Measurements from ENCODE around the gene LRTM2.

LRTM2 gene

DNA sequence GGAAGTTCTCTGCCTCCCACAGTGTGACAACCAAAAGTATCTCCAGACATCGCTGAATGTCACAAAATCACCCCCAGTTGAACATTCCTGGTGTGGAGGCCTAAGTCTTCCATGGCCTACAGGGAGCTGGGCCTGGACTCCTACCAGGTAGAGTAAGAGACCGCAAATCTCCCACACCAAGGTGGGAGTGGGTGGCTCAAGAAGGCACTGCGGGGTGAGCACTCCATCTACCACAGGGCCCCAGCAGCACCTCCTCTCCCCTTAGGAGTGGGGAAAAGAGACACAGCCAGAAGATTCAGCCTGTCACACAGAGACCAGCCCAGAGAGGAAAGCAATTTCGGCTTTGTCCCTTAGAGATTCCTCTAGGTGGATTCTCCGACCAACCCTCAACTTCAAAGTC lies 25.5 kb downstream of the LRTM2 start:
- H3K4me1 Mint-ChIP-seq (ENCODE audit: low read depth) = no peaks in the 10 kb centered on the region

DNA sequence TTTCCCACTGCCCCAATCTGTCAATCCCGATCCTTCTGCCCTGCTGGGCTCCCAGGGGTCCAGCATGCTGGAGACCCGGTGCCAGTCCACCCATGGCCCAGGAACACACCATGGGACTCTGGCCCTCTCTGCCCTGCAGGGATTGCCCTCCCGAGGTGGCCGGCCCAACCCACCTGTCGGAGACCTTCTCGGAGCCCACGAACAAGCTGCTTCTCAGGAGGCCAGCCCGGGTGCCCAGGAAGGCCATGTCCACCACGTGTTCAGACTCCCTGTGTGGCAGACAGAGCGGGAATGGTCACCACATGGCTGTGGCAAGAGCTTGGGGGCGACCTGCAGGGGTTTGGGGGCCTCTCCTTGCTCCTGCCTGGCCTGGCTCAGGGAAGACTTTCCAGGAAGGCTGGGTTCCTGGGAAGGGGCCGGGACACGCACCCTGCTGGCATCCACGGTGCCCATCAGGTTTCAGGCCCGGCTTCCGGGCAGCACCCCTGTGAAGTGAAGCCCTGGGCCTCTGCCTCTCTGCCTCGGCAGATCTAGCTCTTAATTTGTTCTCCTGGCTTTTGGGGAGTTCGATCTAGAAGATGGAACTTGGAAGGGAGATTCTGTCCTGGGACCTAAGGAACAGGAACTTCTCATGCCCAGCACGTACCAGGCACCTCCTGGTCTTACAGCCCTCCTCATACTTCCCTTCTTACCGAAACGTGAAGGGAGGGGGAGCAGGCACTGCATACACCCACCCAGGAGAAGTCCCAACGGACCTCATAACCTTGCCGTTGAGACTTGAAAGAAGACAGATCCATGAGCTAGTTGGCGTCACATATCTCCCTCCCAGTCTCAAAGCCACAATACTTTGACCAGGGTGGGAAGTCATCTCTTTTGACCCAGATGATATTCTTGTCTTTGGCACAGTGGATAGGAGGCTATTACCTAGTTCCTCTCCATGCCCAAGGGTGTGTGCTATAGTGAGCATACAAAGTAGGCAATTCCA lies 26.3 kb downstream of the LRTM2 start:
- no peak overlapping the region for H3K4me3 Mint-ChIP-seq
- no peak overlapping the region for H3K27ac Mint-ChIP-seq
- H3K4me1 Mint-ChIP-seq (ENCODE audit: low read depth) = no peaks in the 10 kb centered on the region
- H3K9me3 Mint-ChIP-seq = no peaks in the 10 kb centered on the region
- H3K36me3 Mint-ChIP-seq (ENCODE audit: low read depth) = no peaks in the 10 kb centered on the region
- peaks cover 7% of the 10 kb centered on the region for H3K27me3 Mint-ChIP-seq (ENCODE audit: low read depth)

More for the DNA sequence above, 25.5 kb downstream of the LRTM2 start:
- Mint-ChIP-seq H3K27ac (no peak overlapping the region), H3K36me3 (ENCODE audit: low read depth) (no peaks in the 10 kb centered on the region), H3K9me3 (no peaks in the 10 kb centered on the region), H3K4me3 (no peak overlapping the region), H3K27me3 (ENCODE audit: low read depth) (no peaks in the 10 kb centered on the region)

DNA sequence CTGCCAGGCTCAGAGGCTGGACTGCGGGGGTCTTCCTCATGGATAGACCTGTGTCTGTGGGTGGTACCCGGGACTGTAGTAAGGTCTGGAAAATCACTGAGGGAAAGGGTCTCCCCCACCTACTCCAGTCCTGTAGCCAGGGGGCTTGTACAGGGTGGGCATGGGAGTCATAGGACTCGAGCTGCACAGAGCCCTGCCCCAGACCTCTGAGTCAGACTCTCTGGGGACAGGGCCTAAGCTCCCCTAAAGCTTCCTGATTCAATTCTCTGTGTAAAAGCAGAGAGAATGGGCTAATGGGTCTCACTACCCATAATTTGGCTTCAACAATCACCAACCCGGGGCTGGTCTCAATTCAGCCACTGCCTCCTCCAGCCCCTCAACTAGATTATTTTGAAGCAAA lies 27.0 kb downstream of the LRTM2 start:
- Mint-ChIP-seq H3K36me3 (ENCODE audit: low read depth) (no peaks in the 10 kb centered on the region), H3K4me3 (no peak overlapping the region), H3K4me1 (ENCODE audit: low read depth) (no peaks in the 10 kb centered on the region), H3K27me3 (ENCODE audit: low read depth) (peaks cover 7% of the 10 kb centered on the region), H3K27ac (no peak overlapping the region), H3K9me3 (no peaks in the 10 kb centered on the region)

DNA sequence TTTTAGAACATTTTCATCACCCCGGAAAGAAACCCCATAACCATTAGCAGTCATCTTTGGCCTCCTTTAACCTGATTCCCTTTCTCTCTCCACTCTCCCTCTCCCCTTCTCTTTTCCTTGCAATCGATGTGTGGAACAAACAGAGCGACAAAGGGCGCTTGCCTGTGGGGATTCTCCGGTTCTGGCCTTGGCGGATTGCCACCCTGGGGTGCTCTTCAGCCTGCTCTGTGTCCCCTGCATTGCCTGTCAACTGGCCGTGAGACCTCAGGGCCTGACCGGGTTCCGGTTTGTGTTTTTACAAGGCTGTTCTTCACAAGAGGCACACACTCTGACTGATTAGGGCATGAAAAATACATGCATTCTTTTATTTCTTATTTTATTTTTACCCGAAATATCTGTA lies 27.8 kb downstream of the LRTM2 start:
- Mint-ChIP-seq H3K27ac (no peak overlapping the region), H3K36me3 (ENCODE audit: low read depth) (no peaks in the 10 kb centered on the region), H3K27me3 (ENCODE audit: low read depth) (peaks cover 7% of the 10 kb centered on the region), H3K9me3 (no peaks in the 10 kb centered on the region), H3K4me3 (no peak overlapping the region), H3K4me1 (ENCODE audit: low read depth) (no peaks in the 10 kb centered on the region)

DNA sequence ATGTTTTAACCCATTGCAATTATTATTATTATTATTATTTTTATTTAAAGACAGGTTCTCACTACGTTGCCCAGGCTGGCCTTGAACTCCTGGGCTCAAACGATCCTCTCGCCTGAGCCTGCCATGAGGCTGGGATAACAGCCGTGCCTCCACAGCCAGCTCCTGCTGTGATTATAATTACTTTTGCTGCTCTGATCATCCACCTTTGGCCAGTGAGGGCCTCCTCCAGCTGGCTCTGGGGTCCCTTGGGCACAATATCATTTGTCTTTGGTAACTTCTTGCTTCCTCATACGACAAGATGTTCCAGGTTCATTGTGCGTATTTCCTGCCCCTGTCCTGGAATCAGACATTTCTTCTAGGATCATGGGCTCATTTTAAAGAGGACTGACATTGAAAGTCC lies 28.4 kb downstream of the LRTM2 start:
- Mint-ChIP-seq H3K4me3 (no peak overlapping the region), H3K36me3 (ENCODE audit: low read depth) (no peaks in the 10 kb centered on the region), H3K27me3 (ENCODE audit: low read depth) (peaks cover 7% of the 10 kb centered on the region), H3K27ac (no peak overlapping the region), H3K4me1 (ENCODE audit: low read depth) (no peaks in the 10 kb centered on the region), H3K9me3 (no peaks in the 10 kb centered on the region)

DNA sequence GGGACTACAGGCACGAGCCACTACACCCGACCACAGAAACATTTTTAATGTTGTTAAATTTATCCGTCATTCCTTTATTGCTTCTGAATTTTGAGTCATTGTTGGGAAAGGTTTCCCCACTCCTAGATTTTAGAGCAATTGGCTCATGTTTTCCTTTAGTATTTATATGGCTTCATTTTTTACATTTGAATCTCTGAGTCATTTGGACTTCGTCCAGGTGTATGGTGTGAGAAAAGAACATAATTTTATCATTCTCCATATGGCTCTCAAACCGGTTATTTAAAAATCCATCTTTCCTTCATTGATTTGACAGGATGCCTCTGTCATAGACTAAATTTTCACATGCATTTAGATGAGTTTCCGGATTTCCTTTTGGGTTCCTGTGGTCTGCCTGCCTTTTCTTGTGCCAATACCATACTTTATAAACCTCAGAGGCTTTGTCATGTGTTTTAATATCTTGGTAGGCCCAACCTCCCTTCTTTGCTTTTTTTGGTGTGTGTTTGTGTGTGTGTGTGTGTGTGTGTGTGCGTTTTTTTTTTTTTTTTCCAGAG lies 30.9 kb downstream of the LRTM2 start:
- no peaks in the 10 kb centered on the region for H3K36me3 Mint-ChIP-seq (ENCODE audit: low read depth)
- peaks cover 7% of the 10 kb centered on the region for H3K27me3 Mint-ChIP-seq (ENCODE audit: low read depth)
- H3K4me1 Mint-ChIP-seq (ENCODE audit: low read depth) = peaks cover 5% of the 10 kb centered on the region
- H3K4me3 Mint-ChIP-seq = no peak overlapping the region
- H3K9me3 Mint-ChIP-seq = no peaks in the 10 kb centered on the region
- H3K27ac Mint-ChIP-seq = no peak overlapping the region

DNA sequence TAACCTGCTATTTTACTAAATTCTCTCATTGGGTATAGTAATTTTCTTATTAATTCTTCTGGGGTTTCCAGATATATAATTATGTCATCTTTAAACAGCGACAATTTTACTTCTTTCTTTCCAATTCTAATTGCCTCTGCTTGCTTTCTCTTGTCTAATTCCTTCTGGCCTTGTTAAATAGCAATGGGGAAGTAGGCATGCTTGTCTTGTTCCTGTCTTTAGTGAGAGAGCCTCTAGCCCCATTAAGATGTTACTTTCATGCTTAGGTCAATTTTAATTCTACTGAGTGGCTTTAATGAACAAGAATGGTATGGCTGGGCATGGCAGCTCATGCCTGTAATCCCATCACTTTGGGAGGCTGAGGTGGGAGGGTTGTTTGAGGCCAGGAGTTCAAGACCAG lies 31.7 kb downstream of the LRTM2 start:
- H3K36me3 Mint-ChIP-seq (ENCODE audit: low read depth) = no peaks in the 10 kb centered on the region
- peaks cover 7% of the 10 kb centered on the region for H3K27me3 Mint-ChIP-seq (ENCODE audit: low read depth)
- no peaks in the 10 kb centered on the region for H3K9me3 Mint-ChIP-seq
- H3K4me1 Mint-ChIP-seq (ENCODE audit: low read depth) = peaks cover 5% of the 10 kb centered on the region
- no peak overlapping the region for H3K27ac Mint-ChIP-seq
- no peak overlapping the region for H3K4me3 Mint-ChIP-seq

DNA sequence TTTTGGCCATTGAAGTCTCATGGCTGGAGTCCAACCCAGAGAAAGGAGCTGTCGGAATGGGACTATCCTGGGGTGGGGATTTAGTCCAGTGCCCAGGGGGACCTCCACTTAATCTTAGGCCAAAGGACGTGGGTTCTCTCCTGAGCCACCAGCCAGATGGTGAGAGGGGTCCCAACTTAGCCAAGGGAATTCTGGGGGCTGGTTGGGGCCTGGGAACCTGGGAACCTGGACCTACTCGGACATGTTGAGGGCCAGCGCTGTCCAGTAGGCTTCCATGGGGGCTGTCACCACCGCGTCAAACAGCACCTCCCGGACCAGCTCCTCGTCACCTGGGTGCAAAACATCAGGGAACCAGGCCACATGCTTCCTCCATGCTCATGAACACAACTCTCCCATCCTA lies 33.4 kb downstream of the LRTM2 start:
- Mint-ChIP-seq H3K36me3 (ENCODE audit: low read depth) (no peaks in the 10 kb centered on the region), H3K27ac (no peak overlapping the region), H3K4me3 (no peak overlapping the region), H3K9me3 (no peaks in the 10 kb centered on the region), H3K4me1 (ENCODE audit: low read depth) (peaks cover 5% of the 10 kb centered on the region), H3K27me3 (ENCODE audit: low read depth) (peaks cover 7% of the 10 kb centered on the region)

DNA sequence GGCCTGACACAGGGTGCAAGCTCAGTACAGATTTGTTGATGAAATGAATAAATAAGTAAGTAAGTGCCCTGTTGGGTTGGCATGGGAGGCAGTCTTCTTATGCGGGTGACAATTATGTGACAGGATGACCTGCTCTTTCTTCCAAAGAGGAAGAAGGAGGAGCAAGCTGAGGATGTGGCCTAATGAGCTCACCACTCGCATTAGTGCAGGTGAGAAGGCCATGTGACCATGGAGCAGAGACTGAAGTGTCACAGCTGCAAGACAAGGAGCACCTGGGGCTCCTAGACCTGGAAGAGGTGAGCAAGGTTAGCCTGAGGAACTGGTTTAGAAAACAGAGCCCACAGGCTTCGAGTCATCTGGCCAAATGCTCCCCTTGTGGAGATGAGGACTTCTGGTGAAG lies 34.9 kb downstream of the LRTM2 start:
- H3K27ac Mint-ChIP-seq = no peak overlapping the region
- H3K4me1 Mint-ChIP-seq (ENCODE audit: low read depth) = peaks cover 5% of the 10 kb centered on the region
- H3K9me3 Mint-ChIP-seq = no peaks in the 10 kb centered on the region
- peaks cover 7% of the 10 kb centered on the region for H3K27me3 Mint-ChIP-seq (ENCODE audit: low read depth)
- no peak overlapping the region for H3K4me3 Mint-ChIP-seq
- no peaks in the 10 kb centered on the region for H3K36me3 Mint-ChIP-seq (ENCODE audit: low read depth)

DNA sequence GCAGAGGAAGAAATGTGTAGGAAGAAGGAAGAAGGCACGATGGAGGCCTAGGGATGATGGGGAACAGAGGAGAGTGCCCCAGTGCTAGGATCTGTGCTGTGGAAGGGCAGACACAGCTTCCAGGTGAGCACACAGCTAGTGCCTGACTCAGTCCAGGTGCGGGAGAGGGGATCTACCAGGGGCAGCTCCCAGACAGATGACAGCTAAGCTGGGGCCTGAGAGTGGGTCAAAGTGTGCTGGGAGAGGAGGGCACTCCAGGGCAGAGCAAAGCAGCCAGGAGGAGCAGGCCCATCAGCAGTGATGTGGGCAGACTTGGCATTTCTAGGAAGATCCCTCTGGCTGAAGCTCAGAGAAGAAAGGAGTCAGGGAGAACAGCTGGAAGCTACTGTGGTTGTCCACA lies 36.7 kb downstream of the LRTM2 start:
- Mint-ChIP-seq H3K27ac (no peak overlapping the region), H3K4me3 (no peak overlapping the region), H3K4me1 (ENCODE audit: low read depth) (peaks cover 5% of the 10 kb centered on the region), H3K36me3 (ENCODE audit: low read depth) (no peaks in the 10 kb centered on the region), H3K27me3 (ENCODE audit: low read depth) (no peaks in the 10 kb centered on the region), H3K9me3 (no peaks in the 10 kb centered on the region)

DNA sequence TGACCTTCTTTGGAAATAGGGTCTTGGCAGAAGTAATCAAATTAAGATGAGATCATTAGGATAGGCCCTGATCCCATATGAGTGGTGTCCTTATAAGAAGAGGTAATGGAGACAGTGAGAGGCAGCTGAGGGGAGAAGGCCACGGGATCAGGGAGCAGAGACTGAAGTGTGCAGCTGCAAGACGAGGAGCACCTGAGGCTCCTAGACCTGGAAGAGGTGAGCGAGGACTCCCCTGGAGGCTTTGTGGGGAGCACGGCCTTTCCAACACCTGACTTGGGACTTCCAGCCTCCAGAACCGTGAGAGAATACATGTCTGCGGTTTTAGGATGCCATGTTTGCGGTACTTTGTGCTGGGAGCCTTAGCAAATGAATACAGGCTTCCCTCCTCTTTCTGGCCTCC lies 37.5 kb downstream of the LRTM2 start:
- Mint-ChIP-seq H3K27me3 (ENCODE audit: low read depth) (no peaks in the 10 kb centered on the region), H3K36me3 (ENCODE audit: low read depth) (no peaks in the 10 kb centered on the region), H3K4me3 (no peak overlapping the region), H3K9me3 (no peaks in the 10 kb centered on the region), H3K4me1 (ENCODE audit: low read depth) (peaks cover 5% of the 10 kb centered on the region), H3K27ac (no peak overlapping the region)

DNA sequence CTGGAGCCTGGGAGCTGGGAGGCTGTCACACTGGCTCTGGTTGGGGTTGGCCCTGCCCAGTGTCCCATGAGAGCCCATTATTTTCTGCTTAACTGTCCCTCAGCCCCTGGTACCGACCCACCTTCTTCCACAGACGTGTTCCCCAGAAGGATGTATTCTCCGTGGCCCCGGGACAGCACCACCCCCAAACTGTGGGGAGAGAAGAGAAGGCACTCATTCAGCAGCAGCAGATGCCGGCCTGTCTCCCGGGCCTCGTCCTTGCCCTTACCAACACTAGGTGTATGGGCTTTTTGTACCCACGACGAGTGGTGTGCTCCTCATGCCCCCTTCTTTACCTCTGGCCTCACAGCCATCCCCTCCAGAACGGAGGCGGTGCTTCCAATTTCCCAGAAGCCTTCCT lies 38.1 kb downstream of the LRTM2 start:
- Mint-ChIP-seq H3K27ac (no peak overlapping the region), H3K4me1 (ENCODE audit: low read depth) (peaks cover 5% of the 10 kb centered on the region), H3K9me3 (no peaks in the 10 kb centered on the region), H3K36me3 (ENCODE audit: low read depth) (no peaks in the 10 kb centered on the region), H3K27me3 (ENCODE audit: low read depth) (no peaks in the 10 kb centered on the region), H3K4me3 (no peak overlapping the region)

DNA sequence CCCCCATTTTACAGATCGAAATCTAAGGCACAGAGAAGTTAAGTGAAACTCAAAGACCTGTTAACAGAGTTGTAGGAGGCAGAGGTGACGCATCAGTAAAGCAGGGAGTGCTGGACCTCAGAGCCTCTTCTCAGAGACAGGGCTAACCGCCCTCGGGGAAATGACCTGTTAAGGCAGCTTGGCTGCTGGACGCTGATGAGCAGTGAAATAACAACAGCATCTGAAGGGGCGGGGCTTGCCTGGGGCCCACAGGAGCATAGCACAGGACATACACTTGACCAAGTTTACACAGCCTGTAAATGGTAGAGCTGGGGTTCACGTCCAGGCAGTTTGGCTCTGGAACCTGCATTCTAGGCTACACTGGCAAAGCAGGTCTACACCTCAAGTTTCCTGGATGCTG lies 39.3 kb downstream of the LRTM2 start:
- H3K4me1 Mint-ChIP-seq (ENCODE audit: low read depth) = peaks cover 5% of the 10 kb centered on the region
- no peak overlapping the region for H3K27ac Mint-ChIP-seq
- H3K9me3 Mint-ChIP-seq = no peaks in the 10 kb centered on the region
- no peaks in the 10 kb centered on the region for H3K36me3 Mint-ChIP-seq (ENCODE audit: low read depth)
- no peaks in the 10 kb centered on the region for H3K27me3 Mint-ChIP-seq (ENCODE audit: low read depth)
- no peak overlapping the region for H3K4me3 Mint-ChIP-seq

DNA sequence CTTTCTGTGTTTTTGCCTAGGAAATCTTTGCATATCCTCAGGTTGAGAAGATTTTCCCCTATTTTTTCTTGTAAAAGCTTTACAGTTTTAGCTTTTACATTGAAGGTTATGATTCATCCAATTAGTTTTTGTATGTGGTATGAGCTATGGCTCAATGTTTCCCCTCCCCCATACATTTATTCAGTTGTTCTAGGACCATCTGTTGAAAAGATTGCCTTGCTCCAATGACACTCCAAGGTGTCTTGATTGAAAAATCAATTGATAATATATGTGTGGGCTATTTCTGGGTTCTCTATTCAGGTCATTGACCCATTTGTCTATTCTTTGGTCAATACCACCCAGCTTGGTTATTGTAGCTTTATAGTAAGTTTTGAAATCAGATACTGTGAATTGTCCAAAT lies 42.6 kb downstream of the LRTM2 start:
- no peak overlapping the region for H3K27ac Mint-ChIP-seq
- no peak overlapping the region for H3K4me3 Mint-ChIP-seq
- H3K4me1 Mint-ChIP-seq (ENCODE audit: low read depth) = no peaks in the 10 kb centered on the region
- no peaks in the 10 kb centered on the region for H3K36me3 Mint-ChIP-seq (ENCODE audit: low read depth)
- H3K9me3 Mint-ChIP-seq = no peaks in the 10 kb centered on the region
- peaks cover 11% of the 10 kb centered on the region for H3K27me3 Mint-ChIP-seq (ENCODE audit: low read depth)

DNA sequence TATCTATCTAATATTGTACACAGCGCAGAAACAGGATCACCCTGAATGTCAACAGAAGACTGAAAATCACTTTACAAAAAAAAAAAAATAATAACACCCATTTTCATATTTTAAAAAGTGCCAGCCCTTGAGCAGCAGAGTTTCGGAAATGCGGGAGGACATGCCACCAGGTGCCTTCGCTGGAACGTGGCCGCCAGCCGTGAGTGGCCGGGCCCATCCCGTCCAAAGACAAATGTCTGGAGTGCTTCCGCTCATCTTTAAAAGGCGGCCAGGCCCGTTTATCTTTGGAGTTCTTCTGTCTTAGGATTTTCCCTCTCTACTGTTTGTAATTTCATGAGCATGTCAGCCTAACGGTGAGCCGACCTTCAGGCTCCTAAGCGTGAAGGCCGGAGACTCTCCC lies 43.5 kb downstream of the LRTM2 start:
- Mint-ChIP-seq H3K4me3 (no peak overlapping the region), H3K9me3 (no peaks in the 10 kb centered on the region), H3K27ac (no peak overlapping the region), H3K4me1 (ENCODE audit: low read depth) (no peaks in the 10 kb centered on the region), H3K36me3 (ENCODE audit: low read depth) (no peaks in the 10 kb centered on the region), H3K27me3 (ENCODE audit: low read depth) (peaks cover 17% of the 10 kb centered on the region)

Data from T-helper 1 cell treated with Interleukin-12 subunit alpha and Interleukin-12 subunit beta and Interleukin-4 antibody, amounts not matched to agents 30 μg/mL and 1 μg/mL, for 36 hours (primary cell).